Retinal pigment epithelial cell (primary cell): Measurements from ENCODE around the gene NIPAL3.

ENCODE experiments used
- DNase-seq: peaks from one replicate; pipeline ENCODE4 v3.0.0-alpha.2; 2010; ENCODE audit warnings: low read depth
- H3K4me3 ChIP-seq: 2 replicates; pipeline ENCODE4 v1.5.1; 2011; ENCODE audit warnings: mild to moderate bottlenecking, low read length, control low read depth, moderate library complexity
- CTCF ChIP-seq: conservative IDR thresholded peaks from 2 replicates; pipeline ENCODE4 v1.5.1; 2011; ENCODE audit warnings: low read depth, low read length, control low read depth, inconsistent platforms

The NIPAL3 gene

DNA sequence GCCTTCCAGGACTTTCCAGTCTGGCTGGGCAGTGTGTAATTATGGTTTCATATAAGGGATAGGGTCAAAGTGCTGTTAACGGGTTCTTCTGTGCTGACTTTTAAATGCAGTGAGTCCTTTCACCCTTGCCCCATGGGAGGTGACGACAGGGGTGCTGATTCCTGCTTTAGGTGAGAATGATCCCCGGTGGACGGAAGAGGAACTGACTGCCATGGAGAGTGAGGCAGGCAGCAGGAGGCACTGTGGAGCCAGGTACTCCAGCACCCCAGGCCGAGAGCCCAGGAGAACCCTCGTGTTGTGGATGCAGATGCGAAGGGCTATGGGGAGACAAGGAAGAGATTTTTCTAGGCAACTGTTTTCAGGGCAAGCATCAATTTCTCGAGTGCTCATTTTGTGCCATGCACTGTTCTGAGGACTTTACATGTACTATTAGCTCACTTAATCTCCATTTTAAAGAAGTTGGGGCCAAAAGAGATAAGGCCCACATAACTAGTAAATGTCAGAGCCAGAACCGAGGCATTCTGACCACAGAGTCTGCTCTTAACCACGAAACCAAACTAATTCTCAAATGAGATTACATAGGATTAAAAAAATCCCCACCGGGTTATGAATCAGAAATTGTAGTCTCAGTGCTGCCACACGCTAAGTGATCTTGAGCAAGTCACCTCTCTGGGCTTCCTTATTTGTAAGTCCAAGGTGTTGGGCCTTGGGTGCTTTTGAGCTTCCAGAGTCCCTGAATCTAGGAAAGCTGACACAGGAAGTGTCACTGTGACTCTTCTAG is 30.3 kb upstream of the NIPAL3 start:
- H3K4me3 ChIP-seq, result no peak overlapping the region
- no peak for DNase-seq
- TF ChIP-seq CTCF, result peak; percentile 55

DNA sequence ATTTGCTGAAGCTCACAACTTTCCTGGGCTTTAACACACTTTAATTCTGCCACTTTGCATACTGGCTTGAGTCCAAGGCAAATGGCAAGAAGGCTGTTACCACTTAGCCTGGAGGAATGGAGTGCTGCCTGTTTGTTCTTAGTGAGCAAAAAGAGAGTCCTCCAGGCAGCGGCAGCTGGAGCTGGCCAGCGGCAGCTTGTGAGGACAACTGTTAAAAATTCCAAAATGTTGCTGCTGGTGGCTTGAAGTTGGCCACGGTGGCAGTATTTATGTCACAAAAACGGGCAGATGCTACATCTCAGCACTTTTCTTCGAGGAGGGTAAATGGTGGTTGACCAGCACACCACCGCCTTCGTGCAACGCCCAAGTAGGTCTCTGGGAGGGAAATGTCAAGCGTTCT is 29.4 kb upstream of the NIPAL3 start:
- TF ChIP-seq CTCF, result no peak
- H3K4me3 ChIP-seq, result no peak overlapping the region
- DNase-seq, result no peak

GRCh38 chr1:24386931-24387330 is 28.7 kb upstream of the NIPAL3 start:
- DNase-seq, result no peak
- no peak for TF ChIP-seq CTCF
- no peak overlapping the region for H3K4me3 ChIP-seq

- H3K4me3 ChIP-seq, result no peak overlapping the region
- DNase-seq, result no peak
- TF ChIP-seq CTCF, result no peak
These were observed 27.9 kb upstream of the NIPAL3 start for GRCh38 chr1:24387636-24388175.

- H3K4me3 ChIP-seq, result no peak overlapping the region
- TF ChIP-seq CTCF, result no peak
- DNase-seq, result no peak
These were observed 27.2 kb upstream of the NIPAL3 start for GRCh38 chr1:24388331-24388885.

DNA sequence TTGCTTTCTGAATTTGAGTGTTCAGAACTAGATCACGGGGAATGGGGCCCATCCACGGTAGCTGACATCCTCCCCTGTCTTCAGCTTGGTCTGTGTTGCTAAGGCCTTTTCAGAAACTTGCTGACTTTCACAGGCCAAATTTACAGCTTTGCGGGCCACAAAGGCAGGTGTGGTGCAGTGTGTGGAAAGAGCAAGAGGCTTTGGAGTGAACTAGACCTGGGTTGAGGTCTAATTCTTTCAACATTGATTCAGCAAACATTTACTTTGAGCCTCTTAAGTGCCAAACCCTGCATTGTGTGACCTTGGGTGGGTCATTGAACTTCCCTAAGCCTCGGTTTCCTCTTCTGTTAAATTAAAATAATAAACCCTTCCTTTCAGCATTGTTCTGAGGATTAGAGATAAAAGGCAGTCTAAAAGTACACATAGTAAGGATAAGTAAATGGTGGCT is 26.3 kb upstream of the NIPAL3 start:
- H3K4me3 ChIP-seq, result no peak overlapping the region
- DNase-seq, result no peak
- TF ChIP-seq CTCF, result no peak
